Left kidney (tissue), 2 donors: ENCODE results near the gene CTSA. TPM values are rescaled to one million over a fixed set of nuclear protein-coding genes. Genes with fewer than 3 reads are reported as not detected.
A peak's percentile ranks its signal among the peaks of the same experiment; 100 is the strongest.
"Not testable (repeated sequence)": the region's sequence is repeated elsewhere in the genome, so short reads cannot be mapped to it uniquely, and the experiment has no call there.

ENCODE experiments used
- DNase-seq: peaks from one replicate; pipeline ENCODE4 v3.0.0-alpha.2; 2013
- polyA plus RNA-seq: library from polyadenylated mRNA; unstranded; fragments of 120-200 nt; gene quantifications from one replicate; pipeline ENCODE4 v1.2.1, GENCODE V29; 2013; ENCODE audit not compliant: insufficient read length

The CTSA gene
- polyA plus RNA-seq, 1 donor = 143 TPM

- no peak for DNase-seq
Observed at GRCh38 chr20:45861221-45862075, 29.7 kb upstream of the CTSA start.

GRCh38 chr20:45863543-45864470, 27.3 kb upstream of the CTSA start:
- no peak for DNase-seq

- DNase-seq = no peak
Observed at GRCh38 chr20:45866454-45866853, 24.7 kb upstream of the CTSA start.

- no peak for DNase-seq
Observed at GRCh38 chr20:45867136-45867818, 23.9 kb upstream of the CTSA start.

GRCh38 chr20:45867819-45868176, 23.3 kb upstream of the CTSA start:
- DNase-seq = no peak

- DNase-seq = no peak
Observed at GRCh38 chr20:45872626-45873025, 18.5 kb upstream of the CTSA start.

- DNase-seq = no peak
Observed at GRCh38 chr20:45873409-45874103, 17.6 kb upstream of the CTSA start.

- not testable (repeated sequence) for DNase-seq
Observed at GRCh38 chr20:45874104-45874481, 17.0 kb upstream of the CTSA start.

- no peak for DNase-seq
Observed at GRCh38 chr20:45874576-45874975, 16.6 kb upstream of the CTSA start.

GRCh38 chr20:45878076-45878761, 12.9 kb upstream of the CTSA start:
- no peak for DNase-seq

- DNase-seq = peak; percentile 100
Observed at GRCh38 chr20:45880988-45881788, 9.9 kb upstream of the CTSA start, which contains the start of gene ZSWIM1. Gene ZSWIM1 (plus strand): TSS chr20:45881227. CDS start chr20:45882593, 1,366 bp downstream.

GRCh38 chr20:45882469-45883099, 8.6 kb upstream of the CTSA start:
- DNase-seq = no peak

- no peak for DNase-seq
Observed at GRCh38 chr20:45883100-45883469, 8.1 kb upstream of the CTSA start.

GRCh38 chr20:45886590-45887345, 4.4 kb upstream of the CTSA start:
- no peak for DNase-seq

- DNase-seq = no peak
Observed at GRCh38 chr20:45887346-45887715, 3.8 kb upstream of the CTSA start, which contains the start of gene SPATA25. Gene SPATA25 (minus strand): TSS chr20:45887622. CDS start chr20:45887590, 32 bp downstream.

GRCh38 chr20:45888681-45889080, 2.5 kb upstream of the CTSA start:
- DNase-seq = no peak

GRCh38 chr20:45890077-45890984, 804 bp upstream of the CTSA start:
- peak; percentile 89 for DNase-seq
